Activated naive CD4-positive, alpha-beta T cell treated with anti-CD3 and anti-CD28 coated beads, Interleukin-2, amount 50 U/mL, for 16 hours (primary cell): ENCODE results near the gene FAM174C.

ENCODE experiments used
- DNase-seq: peaks from one replicate; pipeline ENCODE4 v3.0.0-alpha.2; 2020

Gene FAM174C

GRCh38 chr19:1275976-1276627, 772 bp downstream of the FAM174C start:
- no peak for DNase-seq

- DNase-seq, result peak; percentile 58
Observed at GRCh38 chr19:1276628-1277022, 1.3 kb downstream of the FAM174C start.

GRCh38 chr19:1277061-1277460, 1.7 kb downstream of the FAM174C start:
- no peak for DNase-seq

- no peak for DNase-seq
Observed at GRCh38 chr19:1278074-1278473, 2.7 kb downstream of the FAM174C start.

- DNase-seq, result no peak
Observed at GRCh38 chr19:1278713-1279660, 3.7 kb downstream of the FAM174C start.

GRCh38 chr19:1279782-1280341, 4.5 kb downstream of the FAM174C start:
- DNase-seq, result peak; percentile 78

- no peak for DNase-seq
Observed at GRCh38 chr19:1280636-1281568, 5.6 kb downstream of the FAM174C start.

- no peak for DNase-seq
Observed at GRCh38 chr19:1281569-1282287, 6.4 kb downstream of the FAM174C start.

GRCh38 chr19:1282588-1283206, 7.4 kb downstream of the FAM174C start:
- no peak for DNase-seq

GRCh38 chr19:1283207-1283916, 8.0 kb downstream of the FAM174C start:
- no peak for DNase-seq

- DNase-seq, result no peak
Observed at GRCh38 chr19:1283917-1284292, 8.6 kb downstream of the FAM174C start.

GRCh38 chr19:1284293-1284978, 9.1 kb downstream of the FAM174C start:
- DNase-seq, result no peak

- DNase-seq, result no peak
Observed at GRCh38 chr19:1284979-1285736, 9.8 kb downstream of the FAM174C start.

GRCh38 chr19:1285737-1286360, 10.5 kb downstream of the FAM174C start, which contains the start of gene EFNA2:
Gene EFNA2, plus strand, starts transcription at chr19:1285873. Its CDS starts 296 bp downstream, at chr19:1286169.
- DNase-seq, result no peak

GRCh38 chr19:1286487-1287353, 11.4 kb downstream of the FAM174C start:
- no peak for DNase-seq

GRCh38 chr19:1287354-1288225, 12.3 kb downstream of the FAM174C start:
- no peak for DNase-seq

GRCh38 chr19:1288226-1288612, 12.9 kb downstream of the FAM174C start:
- no peak for DNase-seq
